OCI-LY7 (cell line): ENCODE measurements around the gene E2F6. TPM values are rescaled to one million over a fixed set of nuclear protein-coding genes. Genes with fewer than 3 reads are reported as not detected.

Source experiments
- BruUV-seq: library from RNA; stranded (reverse); fragments of 400-500 nt; replicated peaks from 2 replicates; lab custom pipeline; 2021; lab: Mats Ljungman, UMichigan
- CTCF ChIA-PET: fragments of 300-600 bp; sonication (Branson Sonifier 250); formaldehyde crosslinking; loops from one replicate; lab custom pipeline; 2022; ENCODE audit warnings: antibody characterized with exemption; ENCODE audit not compliant: unreplicated experiment; lab: Charles Lee
- POLR2A ChIA-PET: fragments of 300-600 bp; sonication (Branson Sonifier 250); formaldehyde crosslinking; loops from one replicate; lab custom pipeline; 2022; ENCODE audit warnings: antibody characterized with exemption; lab: Charles Lee
- DNase-seq: peaks from one replicate; pipeline ENCODE4 v3.0.0-alpha.2; 2015; ENCODE audit warnings: low spot score
- H2AFZ ChIP-seq: fragments of 200-600 bp; sonication (generic), shearing (Covaris generic); 2 replicates; pipeline ENCODE4 v1.6.1; 2014; ENCODE audit warnings: mild to moderate bottlenecking, antibody characterized with exemption, low read length, moderate library complexity
- H3K27ac ChIP-seq: fragments of 200-600 bp; sonication (generic); 2 replicates; pipeline ENCODE4 v1.5.1; 2014; ENCODE audit warnings: mixed run types, low read depth, mild to moderate bottlenecking, moderate library complexity, low read length, inconsistent platforms; ENCODE audit not compliant: poor library complexity, severe bottlenecking
- H3K36me3 ChIP-seq: fragments of 200-600 bp; sonication (generic); 2 replicates; pipeline ENCODE4 v1.6.1; 2014; ENCODE audit warnings: mild to moderate bottlenecking, antibody characterized with exemption, low read length, moderate library complexity, mixed read lengths; ENCODE audit not compliant: insufficient read depth
- H3K4me1 ChIP-seq: fragments of 200-600 bp; sonication (generic); 2 replicates; pipeline ENCODE4 v1.5.1; 2014; ENCODE audit warnings: mild to moderate bottlenecking, low read length; ENCODE audit not compliant: insufficient read depth, poor library complexity, severe bottlenecking
- H3K4me2 ChIP-seq: fragments of 200-600 bp; sonication (generic); 2 replicates; pipeline ENCODE4 v1.6.1; 2014; ENCODE audit warnings: mild to moderate bottlenecking, low read length
- H3K4me3 ChIP-seq: fragments of 200-600 bp; sonication (generic); 2 replicates; pipeline ENCODE4 v1.5.1; 2014; ENCODE audit warnings: mild to moderate bottlenecking, low read depth, low read length; ENCODE audit not compliant: poor library complexity, severe bottlenecking
- H3K79me2 ChIP-seq: fragments of 200-600 bp; sonication (generic); 2 replicates; pipeline ENCODE4 v1.6.1; 2016; ENCODE audit warnings: low read depth, mild to moderate bottlenecking, low read length, moderate library complexity, mixed read lengths; ENCODE audit not compliant: insufficient read depth
- H3K9me2 ChIP-seq: fragments of 200-600 bp; sonication (generic); 2 replicates; pipeline ENCODE4 v1.6.1; 2016; ENCODE audit warnings: mild to moderate bottlenecking, low read length, mixed read lengths; ENCODE audit not compliant: insufficient read depth
- H3K9me3 ChIP-seq: fragments of 200-600 bp; sonication (generic); 2 replicates; pipeline ENCODE4 v1.6.1; 2014; ENCODE audit warnings: mild to moderate bottlenecking, mixed run types, low read length, mixed read lengths
- H4K20me1 ChIP-seq: fragments of 200-600 bp; sonication (generic); 2 replicates; pipeline ENCODE4 v1.6.1; 2014; ENCODE audit warnings: mild to moderate bottlenecking, antibody characterized with exemption, low read length, moderate library complexity, mixed read lengths; ENCODE audit not compliant: insufficient read depth
- EZH2phosphoT487 ChIP-seq: fragments of 200-600 bp; sonication (generic); IDR thresholded peaks from 2 replicates; pipeline ENCODE4 v1.6.1; 2018; ENCODE audit warnings: low read depth, borderline replicate concordance, mild to moderate bottlenecking, mixed run types, antibody characterized with exemption, low read length, moderate library complexity, mixed read lengths
- intact Hi-C: fragments of 100-400 bp; cut with micrococcal nuclease; formaldehyde crosslinking; loops from one replicate; pipeline ENCODE4 v1.10.0; 2022; ENCODE audit not compliant: unreplicated experiment
- total RNA-seq, 2 experiments: library from RNA; depleted of rRNA in 1 of 2; stranded (reverse); fragments of >200 nt in 1 of 2; shearing (Covaris generic) in 1 of 2; gene quantifications; 2 replicates each; pipeline ENCODE4 v1.2.3, GENCODE V29; 2014 to 2022
- TF ChIP-seq, protein P1 (sequence below): fragments of 200-600 bp; sonication (generic); conservative IDR thresholded peaks from 2 replicates; pipeline ENCODE4 v1.5.1; 2014; ENCODE audit warnings: mild to moderate bottlenecking, antibody characterized with exemption, low read length, moderate library complexity, mixed read lengths

Gene E2F6
- total RNA-seq, 2 experiments from 2014 or later: 12.4 to 14.3 TPM

- H2AFZ ChIP-seq: peak overlapping the region; percentile 80
- no peak overlapping the region for H3K27ac ChIP-seq
- H4K20me1 ChIP-seq: no peaks in the 10 kb centered on the region
- H3K4me3 ChIP-seq: peak overlapping the region; percentile 34
- BruUV-seq: no TSS peak
- H3K4me2 ChIP-seq: peak overlapping the region; percentile 62
- H3K4me1 ChIP-seq: peaks cover 6% of the 10 kb centered on the region
- POLR2A ChIA-PET: interaction anchor here (0.7 kb wide), 1 partner anchor 48 kb away, joined by 3 read pairs; no protein-coding TSS in a partner anchor
- DNase-seq: peak; percentile 39
- no peak for TF ChIP-seq EZH2phosphoT487
- TF ChIP-seq, protein P1, sequence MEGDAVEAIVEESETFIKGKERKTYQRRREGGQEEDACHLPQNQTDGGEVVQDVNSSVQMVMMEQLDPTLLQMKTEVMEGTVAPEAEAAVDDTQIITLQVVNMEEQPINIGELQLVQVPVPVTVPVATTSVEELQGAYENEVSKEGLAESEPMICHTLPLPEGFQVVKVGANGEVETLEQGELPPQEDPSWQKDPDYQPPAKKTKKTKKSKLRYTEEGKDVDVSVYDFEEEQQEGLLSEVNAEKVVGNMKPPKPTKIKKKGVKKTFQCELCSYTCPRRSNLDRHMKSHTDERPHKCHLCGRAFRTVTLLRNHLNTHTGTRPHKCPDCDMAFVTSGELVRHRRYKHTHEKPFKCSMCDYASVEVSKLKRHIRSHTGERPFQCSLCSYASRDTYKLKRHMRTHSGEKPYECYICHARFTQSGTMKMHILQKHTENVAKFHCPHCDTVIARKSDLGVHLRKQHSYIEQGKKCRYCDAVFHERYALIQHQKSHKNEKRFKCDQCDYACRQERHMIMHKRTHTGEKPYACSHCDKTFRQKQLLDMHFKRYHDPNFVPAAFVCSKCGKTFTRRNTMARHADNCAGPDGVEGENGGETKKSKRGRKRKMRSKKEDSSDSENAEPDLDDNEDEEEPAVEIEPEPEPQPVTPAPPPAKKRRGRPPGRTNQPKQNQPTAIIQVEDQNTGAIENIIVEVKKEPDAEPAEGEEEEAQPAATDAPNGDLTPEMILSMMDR: peak; percentile 82
- intact Hi-C loops: loop anchor here (1.0 kb wide), 2 partner anchors 178 to 280 kb away; no protein-coding TSS in a partner anchor
- H3K9me2 ChIP-seq: no peaks in the 10 kb centered on the region
- no peaks in the 10 kb centered on the region for H3K9me3 ChIP-seq
- no peaks in the 10 kb centered on the region for H3K36me3 ChIP-seq
- CTCF ChIA-PET: interaction anchor here (0.9 to 1.0 kb wide), 2 partner anchors 187 to 279 kb away, joined by 3 to 12 read pairs; a partner anchor contains a TSS
- no peaks in the 10 kb centered on the region for H3K79me2 ChIP-seq
Measured at GRCh38 chr2:11411768-11412448, 54.1 kb downstream of the E2F6 start.

GRCh38 chr2:11411244-11411643, 54.7 kb downstream of the E2F6 start:
- POLR2A ChIA-PET: interaction anchor here (0.7 kb wide), 1 partner anchor 49 kb away, joined by 3 read pairs; no protein-coding TSS in a partner anchor
- DNase-seq: no peak
- intact Hi-C loops: no loop called here

More at GRCh38 chr2:11411244-11411643, 54.7 kb downstream of the E2F6 start:
- CTCF ChIA-PET: interaction anchor here (0.9 kb wide), 1 partner anchor 279 kb away, joined by 12 read pairs; a partner anchor contains a TSS
- H3K4me1 ChIP-seq: peaks cover 6% of the 10 kb centered on the region
- H4K20me1 ChIP-seq: no peaks in the 10 kb centered on the region
- no peak for TF ChIP-seq EZH2phosphoT487
- TF ChIP-seq, protein P1: no peak
- no peaks in the 10 kb centered on the region for H3K9me3 ChIP-seq
- no peaks in the 10 kb centered on the region for H3K79me2 ChIP-seq
- no peaks in the 10 kb centered on the region for H3K9me2 ChIP-seq
- BruUV-seq: no TSS peak
- peak overlapping the region; percentile 80 for H2AFZ ChIP-seq
- H3K4me3 ChIP-seq: no peak overlapping the region
- 0 out of 2 replicates have a peak overlapping the region, but pooled peaks have one; percentile 62 for H3K4me2 ChIP-seq
- H3K36me3 ChIP-seq: no peaks in the 10 kb centered on the region
- H3K27ac ChIP-seq: no peak overlapping the region
